CD14-positive monocyte (primary cell): ENCODE measurements around the gene NRG4. TPM values are rescaled to one million over a fixed set of nuclear protein-coding genes. Genes with fewer than 3 reads are reported as not detected.

Source experiments
- DNase-seq, 3 donors: peaks; one replicate each; pipeline ENCODE4 v3.0.0-alpha.2; 2011 to 2022
- H2AFZ ChIP-seq: 2 replicates; pipeline ENCODE4 v1.6.0; 2012; ENCODE audit warnings: mild to moderate bottlenecking, low read depth, low read length, inconsistent platforms; ENCODE audit not compliant: insufficient read depth, poor library complexity, severe bottlenecking
- H3K27ac ChIP-seq, 2 donors: 1 replicate in 1 of 2; 2 replicates in 1 of 2; pipeline ENCODE4 v1.5.1; 2012 to 2013; ENCODE audit warnings: low read length in 2 of 2, control low read depth in 1 of 2, inconsistent platforms in 1 of 2, low read depth in 1 of 2, mild to moderate bottlenecking in 1 of 2
- H3K27me3 ChIP-seq, 2 donors: one replicate each; pipeline versions ENCODE4 v1.6.0 to v1.6.1; 2011 to 2013; ENCODE audit warnings: low read length in 2 of 2; ENCODE audit not compliant: control insufficient read depth in 2 of 2, insufficient read depth in 2 of 2
- H3K36me3 ChIP-seq, 2 donors: replicated peaks in 1 of 2; 1 replicate in 1 of 2; 2 replicates in 1 of 2; pipeline versions ENCODE4 v1.5.1 to v1.6.1; 2012 to 2013; ENCODE audit warnings: low read length in 2 of 2, control low read depth in 1 of 2, inconsistent platforms in 1 of 2, mild to moderate bottlenecking in 1 of 2; ENCODE audit not compliant: insufficient read depth in 2 of 2, control insufficient read depth in 1 of 2
- H3K4me1 ChIP-seq, 2 donors: 1 replicate in 1 of 2; 2 replicates in 1 of 2; pipeline versions ENCODE4 v1.5.1 to v1.6.1; 2012 to 2013; ENCODE audit warnings: low read length in 2 of 2, control low read depth in 1 of 2, inconsistent platforms in 1 of 2, mild to moderate bottlenecking in 1 of 2, moderate library complexity in 1 of 2; ENCODE audit not compliant: insufficient read depth in 2 of 2, control insufficient read depth in 1 of 2
- H3K4me2 ChIP-seq: replicated peaks from 2 replicates; pipeline ENCODE3; 2012; ENCODE audit warnings: low read length, moderate library complexity, mild to moderate bottlenecking; ENCODE audit not compliant: poor library complexity, severe bottlenecking; ENCODE audit errors: extremely low read depth
- H3K4me3 ChIP-seq, 3 experiments: fragments of 200-600 bp in 1 of 3; sonication (generic) in 1 of 3; replicated peaks in 1 of 3; 1 replicate in 2 of 3; 2 replicates in 1 of 3; pipeline ENCODE4 v1.5.1; 2011 to 2013; ENCODE audit warnings: low read length in 3 of 3, mild to moderate bottlenecking in 3 of 3, control low read depth in 2 of 3, low read depth in 2 of 3, inconsistent platforms in 1 of 3, moderate library complexity in 1 of 3
- H3K79me2 ChIP-seq: 2 replicates; pipeline ENCODE4 v1.6.0; 2012; ENCODE audit warnings: mild to moderate bottlenecking, control low read depth, inconsistent platforms, low read length, moderate library complexity; ENCODE audit not compliant: insufficient read depth
- H3K9ac ChIP-seq: 2 replicates; pipeline ENCODE4 v1.6.0; 2017; ENCODE audit warnings: low read length, mild to moderate bottlenecking; ENCODE audit not compliant: insufficient read depth, poor library complexity, severe bottlenecking
- H3K9me3 ChIP-seq, 2 donors: replicated peaks in 1 of 2; 1 replicate in 1 of 2; 2 replicates in 1 of 2; pipeline versions ENCODE4 v1.5.1 to v1.6.1; 2012 to 2013; ENCODE audit warnings: low read length in 2 of 2, control low read depth in 1 of 2; ENCODE audit not compliant: control insufficient read depth in 1 of 2, insufficient read depth in 1 of 2
- H4K20me1 ChIP-seq: 2 replicates; pipeline ENCODE4 v1.6.0; 2012; ENCODE audit warnings: mild to moderate bottlenecking, low read length, control low read depth, moderate library complexity; ENCODE audit not compliant: insufficient read depth
- H3K27ac Mint-ChIP-seq, 7 donors: one replicate each; pipeline ENCODE4 v1.8.0; 2020; ENCODE audit warnings: mild to moderate bottlenecking in 7 of 7, mixed read lengths in 7 of 7, moderate library complexity in 6 of 7, inconsistent platforms in 2 of 7
- H3K27me3 Mint-ChIP-seq, 3 donors: one replicate each; pipeline ENCODE4 v1.8.0; 2021 to 2022; ENCODE audit warnings: low read depth in 3 of 3, mild to moderate bottlenecking in 3 of 3, mixed read lengths in 3 of 3, moderate library complexity in 3 of 3, inconsistent platforms in 1 of 3
- H3K36me3 Mint-ChIP-seq, 2 donors: one replicate each; pipeline ENCODE4 v1.8.0; 2020; ENCODE audit warnings: mixed read lengths in 2 of 2, inconsistent platforms in 1 of 2, mild to moderate bottlenecking in 1 of 2
- H3K4me1 Mint-ChIP-seq: one replicate; pipeline ENCODE4 v1.8.0; 2020; ENCODE audit warnings: mild to moderate bottlenecking, mixed read lengths
- H3K4me3 Mint-ChIP-seq, 2 donors: one replicate each; pipeline ENCODE4 v1.8.0; 2020; ENCODE audit warnings: mild to moderate bottlenecking in 2 of 2, mixed read lengths in 2 of 2, moderate library complexity in 1 of 2
- H3K9me3 Mint-ChIP-seq, 7 donors: one replicate each; pipeline ENCODE4 v1.8.0; 2020 to 2022; ENCODE audit warnings: mixed read lengths in 7 of 7, mild to moderate bottlenecking in 6 of 7, moderate library complexity in 6 of 7, inconsistent platforms in 2 of 7
- CTCF ChIP-seq: fragments of 200-600 bp; IDR thresholded peaks from one replicate; pipeline ENCODE4 v1.8.0; 2022; ENCODE audit warnings: antibody characterized with exemption, mild to moderate bottlenecking
- WGBS: methylation state at CpG from one replicate; pipeline ENCODE4 v1.1.5; 2013; ENCODE audit warnings: missing lambda C conversion rate; ENCODE audit not compliant: insufficient coverage; 5-methylcytosine and 5-hydroxymethylcytosine counted together
- intact Hi-C, 2 donors: fragments of 100-400 bp; cut with micrococcal nuclease; formaldehyde crosslinking; loops; one replicate each; pipeline versions ENCODE4 v1.15.0 to v1.15.1; 2023
- polyA plus RNA-seq, 3 donors: library from polyadenylated mRNA; depleted of rRNA in 1 of 3; unstranded in 2 of 3; stranded (reverse) in 1 of 3; fragments of 300-500 nt in 2 of 3; fragments of >200 nt in 1 of 3; fragmentation: Illumina TruSeq in 2 of 3; gene quantifications; 1 replicate in 2 of 3; 2 replicates in 1 of 3; pipeline ENCODE4 v1.2.3, GENCODE V29; 2012 to 2021

NRG4 gene
- polyA plus RNA-seq, 3 donors = 0.13 to 0.44 (median 0.20) TPM

- H3K36me3 Mint-ChIP-seq = no peaks in the 10 kb centered on the region
- no peak overlapping the region for H3K9ac ChIP-seq
- H3K27me3 ChIP-seq = no peaks in the 10 kb centered on the region
- intact Hi-C loops = no loop called here
- H3K4me3 Mint-ChIP-seq = no peak overlapping the region
- H3K9me3 Mint-ChIP-seq = peaks cover 0 to 3% (median 2%) of the 10 kb centered on the region in 7 donors
- no peak overlapping the region for H3K4me2 ChIP-seq
- no peak overlapping the region for H2AFZ ChIP-seq
- no peak overlapping the region for H3K27ac Mint-ChIP-seq
- no peaks in the 10 kb centered on the region for H4K20me1 ChIP-seq
- no peaks in the 10 kb centered on the region for H3K9me3 ChIP-seq
- WGBS = no CpG with 5 or more reads among the region's 2 CpGs
- no peak overlapping the region for H3K4me3 ChIP-seq
- H3K4me1 Mint-ChIP-seq = peaks cover 14% of the 10 kb centered on the region
- no peaks in the 10 kb centered on the region for H3K4me1 ChIP-seq
- H3K27me3 Mint-ChIP-seq = no peaks in the 10 kb centered on the region
- no peaks in the 10 kb centered on the region for H3K36me3 ChIP-seq
- no peaks in the 10 kb centered on the region for H3K79me2 ChIP-seq
- no peak overlapping the region for H3K27ac ChIP-seq
- TF ChIP-seq CTCF = no peak
- no peak for DNase-seq
Observed at GRCh38 chr15:76034111-76034510, 21.9 kb upstream of the NRG4 start.

- no peaks in the 10 kb centered on the region for H3K79me2 ChIP-seq
- no peak overlapping the region for H3K9ac ChIP-seq
- no peaks in the 10 kb centered on the region for H3K27me3 ChIP-seq
- H3K4me1 ChIP-seq = no peaks in the 10 kb centered on the region
- H3K4me3 Mint-ChIP-seq = no peak overlapping the region
- no peak for DNase-seq
- H3K9me3 ChIP-seq = peaks cover 0 to 3% of the 10 kb centered on the region in 2 donors
- H3K27ac ChIP-seq = no peak overlapping the region
- WGBS = no CpG with 5 or more reads among the region's 1 CpG
- H3K36me3 ChIP-seq = no peaks in the 10 kb centered on the region
- peaks cover 14% of the 10 kb centered on the region for H3K4me1 Mint-ChIP-seq
- intact Hi-C loops = no loop called here
- H3K4me3 ChIP-seq = no peak overlapping the region
- no peaks in the 10 kb centered on the region for H3K36me3 Mint-ChIP-seq
- TF ChIP-seq CTCF = no peak
- H2AFZ ChIP-seq = no peak overlapping the region
- H3K27me3 Mint-ChIP-seq = no peaks in the 10 kb centered on the region
- no peak overlapping the region for H3K4me2 ChIP-seq
- peaks cover 0 to 5% (median 2%) of the 10 kb centered on the region in 7 donors for H3K9me3 Mint-ChIP-seq
- H3K27ac Mint-ChIP-seq = no peak overlapping the region
- no peaks in the 10 kb centered on the region for H4K20me1 ChIP-seq
Observed at GRCh38 chr15:76033438-76033837, 21.2 kb upstream of the NRG4 start.
